GM19238 (cell line): ENCODE measurements around the gene HTRA3.

Experiments
- DNase-seq: peaks from one replicate; pipeline ENCODE4 v3.0.0; 2011; ENCODE audit warnings: low spot score; ENCODE audit not compliant: insufficient read length

Gene HTRA3

GRCh38 chr4:8355864-8356565 is 86.5 kb downstream of the HTRA3 start:
- no peak for DNase-seq
